HEK293T (cell line): ENCODE measurements around the gene KCNB1.
A peak's percentile ranks its signal among the peaks of the same experiment; 100 is the strongest.

Experiments
- CTCF ChIA-PET: fragments of 350-600 bp; formaldehyde crosslinking; extraction: SDS; loops from one replicate; lab custom pipeline; 2021; ENCODE audit warnings: antibody characterized with exemption, inconsistent platforms; lab: Yijun Ruan, JAX
- POLR2A ChIA-PET: fragments of 350-600 bp; formaldehyde crosslinking; extraction: SDS; loops from one replicate; lab custom pipeline; 2020; ENCODE audit warnings: antibody characterized with exemption, inconsistent platforms; lab: Yijun Ruan, JAX
- DNase-seq: peaks from one replicate; pipeline ENCODE4 v3.0.0; 2012; ENCODE audit warnings: mixed read lengths; ENCODE audit errors: extremely low spot score
- ARNT ChIP-seq: fragments of 450-650 bp; IDR thresholded peaks from 2 replicates; pipeline ENCODE4 v1.6.1; 2017; ENCODE audit warnings: mild to moderate bottlenecking
- BHLHE40 ChIP-seq: fragments of 450-650 bp; IDR thresholded peaks from 2 replicates; pipeline ENCODE4 v1.6.1; 2016; ENCODE audit warnings: mild to moderate bottlenecking, moderate library complexity, borderline replicate concordance
- CTBP1 ChIP-seq: fragments of 450-650 bp; IDR thresholded peaks from 2 replicates; pipeline ENCODE4 v1.6.1; 2016; ENCODE audit warnings: borderline replicate concordance
- ELF4 ChIP-seq: fragments of 450-650 bp; IDR thresholded peaks from 2 replicates; pipeline ENCODE4 v1.6.1; 2017; ENCODE audit warnings: antibody characterized with exemption
- FOXA1 ChIP-seq: fragments of 450-650 bp; IDR thresholded peaks from 2 replicates; pipeline ENCODE4 v1.6.1; 2016; ENCODE audit warnings: mild to moderate bottlenecking
- FOXK2 ChIP-seq: fragments of 450-650 bp; IDR thresholded peaks from 2 replicates; pipeline ENCODE4 v1.6.1; 2016; ENCODE audit warnings: mild to moderate bottlenecking
- FOXM1 ChIP-seq: fragments of 450-650 bp; IDR thresholded peaks from 2 replicates; pipeline ENCODE4 v1.6.1; 2017; ENCODE audit warnings: mild to moderate bottlenecking, borderline replicate concordance
- HDGF ChIP-seq: fragments of 450-650 bp; IDR thresholded peaks from 2 replicates; pipeline ENCODE4 v1.6.1; 2017; ENCODE audit warnings: antibody characterized with exemption, borderline replicate concordance
- L3MBTL2 ChIP-seq: fragments of 450-650 bp; conservative IDR thresholded peaks from 2 replicates; pipeline ENCODE4 v1.6.1; 2016; ENCODE audit warnings: mild to moderate bottlenecking
- LEF1 ChIP-seq: fragments of 450-650 bp; IDR thresholded peaks from 2 replicates; pipeline ENCODE4 v1.6.1; 2017; ENCODE audit warnings: mild to moderate bottlenecking, borderline replicate concordance
- NFRKB ChIP-seq: fragments of 450-650 bp; IDR thresholded peaks from 2 replicates; pipeline ENCODE4 v1.6.1; 2016; ENCODE audit warnings: mild to moderate bottlenecking, moderate library complexity
- SP1 ChIP-seq: fragments of 450-650 bp; IDR thresholded peaks from 2 replicates; pipeline ENCODE4 v1.6.1; 2017
- SUZ12 ChIP-seq: fragments of 450-650 bp; IDR thresholded peaks from 2 replicates; pipeline ENCODE4 v1.6.1; 2016; ENCODE audit warnings: mild to moderate bottlenecking
- TARDBP ChIP-seq: fragments of 450-650 bp; IDR thresholded peaks from 2 replicates; pipeline ENCODE4 v1.6.1; 2016
- ZNF384 ChIP-seq: fragments of 450-650 bp; IDR thresholded peaks from 2 replicates; pipeline ENCODE4 v1.6.1; 2016
- TF ChIP-seq, protein P1 (sequence below): fragments of 450-650 bp; IDR thresholded peaks from 2 replicates; pipeline ENCODE4 v1.6.1; 2016

The KCNB1 gene

DNA sequence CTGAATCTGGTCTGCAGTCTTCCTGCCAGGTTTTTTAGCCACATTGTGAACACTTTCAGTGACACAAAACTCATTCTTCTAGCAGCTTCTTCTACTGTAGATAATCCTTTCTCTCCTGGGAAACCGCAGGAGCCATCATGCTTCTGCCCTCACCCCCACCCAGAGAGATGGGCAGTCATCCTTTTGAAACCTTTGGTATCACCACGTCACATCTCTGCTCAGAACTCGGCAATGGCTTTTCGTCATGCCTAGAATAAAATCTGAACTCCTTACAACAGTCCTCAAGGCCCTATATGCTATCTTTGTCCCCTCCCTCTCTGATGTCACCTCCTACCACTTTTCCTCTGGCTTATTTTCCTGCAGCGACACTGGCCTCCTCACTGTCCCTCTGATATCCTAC is 158.2 kb downstream of the KCNB1 start:
- no peak for DNase-seq
- POLR2A ChIA-PET: no interaction called here
- TF ChIP-seq ZNF384: no peak
- no peak for TF ChIP-seq SUZ12
- CTCF ChIA-PET: no interaction called here

DNA sequence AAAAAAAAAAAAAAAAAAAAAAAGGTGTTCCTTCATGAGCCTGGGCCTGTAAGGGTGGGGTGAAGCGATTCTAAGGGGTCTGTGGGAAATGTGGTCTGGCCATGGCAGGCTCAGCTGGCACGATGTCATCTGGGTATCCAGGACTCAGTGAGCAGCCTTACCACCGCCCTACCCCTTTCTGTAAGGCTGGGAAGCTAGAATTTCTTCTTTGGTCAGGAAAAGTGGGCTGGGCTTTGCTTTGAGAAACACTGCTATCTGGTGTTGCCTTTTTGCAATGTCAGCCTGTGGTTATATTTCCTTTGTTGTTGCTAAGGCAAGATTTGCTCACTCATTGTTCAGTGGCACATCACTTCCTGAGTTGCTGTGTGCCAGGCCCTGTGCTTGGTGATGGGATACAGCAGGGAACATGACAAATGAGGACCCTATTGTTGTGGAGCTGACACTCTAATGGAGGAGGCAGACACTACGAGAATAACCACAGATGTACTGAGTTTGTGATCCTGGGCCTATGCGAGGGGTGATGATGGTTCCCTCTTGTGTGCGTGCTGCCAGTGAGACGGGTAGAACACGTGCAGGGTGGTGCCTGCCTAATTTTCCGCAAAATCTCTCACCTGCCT is 158.7 kb downstream of the KCNB1 start:
- TF ChIP-seq SP1: no peak
- TF ChIP-seq ZNF384: 0 out of 2 replicates have a peak, but pooled peaks have one; percentile 54
- DNase-seq: no peak
- ChIA-PET CTCF (no interaction called here), POLR2A (no interaction called here)

DNA sequence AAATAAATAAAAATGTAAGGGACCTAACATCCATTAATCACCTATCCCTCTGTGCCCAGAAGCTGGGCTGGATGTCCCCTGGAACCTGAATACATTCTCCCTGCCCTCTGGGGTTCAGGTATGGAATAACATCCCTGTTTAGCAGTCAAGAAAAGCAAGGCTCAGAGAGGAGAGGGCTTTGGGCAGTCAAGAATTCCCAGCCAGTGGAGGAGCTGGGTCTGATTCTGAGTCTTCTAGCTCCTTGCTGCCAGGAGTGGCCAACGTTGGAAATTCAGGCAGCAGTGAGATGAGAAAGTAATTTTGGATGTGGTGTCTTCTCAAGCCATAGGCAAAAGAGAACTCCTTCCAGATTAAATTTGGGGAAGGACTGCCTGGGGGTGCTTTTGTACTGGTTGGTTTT is 162.0 kb downstream of the KCNB1 start:
- CTCF ChIA-PET: interaction anchor here (0.6 to 1.6 kb wide), 14 partner anchors 10 to 572 kb away, joined by 3 to 13 read pairs (median 4); no protein-coding TSS in a partner anchor
- POLR2A ChIA-PET: interaction anchor here (1.0 to 1.4 kb wide), 2 partner anchors 30 to 38 kb away, joined by 3 read pairs; no protein-coding TSS in a partner anchor
- DNase-seq: peak; percentile 68
- TF ChIP-seq ARNT (no peak), TARDBP (no peak), ZNF384 (no peak)

DNA sequence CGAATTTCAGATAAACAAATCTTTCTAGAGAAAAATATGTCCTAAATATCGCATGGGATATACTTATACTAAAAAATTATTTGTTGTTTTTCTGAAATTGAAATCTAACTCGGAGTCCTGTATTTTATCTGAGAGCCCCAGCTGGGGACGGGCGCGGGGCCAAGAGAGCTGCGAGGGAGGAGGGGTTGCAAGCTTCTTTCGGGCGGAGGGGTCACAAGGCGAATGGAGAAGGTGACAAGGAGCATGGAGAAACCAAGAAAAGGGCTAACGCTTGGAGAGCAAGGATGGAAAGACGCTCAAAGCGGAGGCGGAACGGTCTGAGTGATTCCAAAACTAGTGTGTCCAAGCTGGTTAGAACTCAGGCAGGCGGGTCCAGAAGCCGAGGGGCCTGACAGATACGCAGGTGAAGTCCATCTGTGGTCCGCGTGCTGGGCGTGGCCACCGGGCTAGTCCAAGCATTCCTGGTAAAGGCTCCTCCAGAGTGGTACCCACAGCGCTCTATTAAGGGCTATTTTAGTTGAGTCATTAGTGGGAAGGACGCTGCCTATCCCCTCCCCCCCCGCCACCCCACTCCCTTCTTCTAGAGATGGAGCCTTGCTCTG is 163.2 kb downstream of the KCNB1 start:
- CTCF ChIA-PET: interaction anchor here (0.8 to 1.6 kb wide), 4 partner anchors 14 to 222 kb away, joined by 3 to 13 read pairs (median 3); no protein-coding TSS in a partner anchor
- no peak for DNase-seq
- POLR2A ChIA-PET: no interaction called here
- no peak for TF ChIP-seq SUZ12
- no peak for TF ChIP-seq NFRKB
- TF ChIP-seq SP1: no peak
- no peak for TF ChIP-seq ARNT
- no peak for TF ChIP-seq CTBP1
- TF ChIP-seq, protein P1, sequence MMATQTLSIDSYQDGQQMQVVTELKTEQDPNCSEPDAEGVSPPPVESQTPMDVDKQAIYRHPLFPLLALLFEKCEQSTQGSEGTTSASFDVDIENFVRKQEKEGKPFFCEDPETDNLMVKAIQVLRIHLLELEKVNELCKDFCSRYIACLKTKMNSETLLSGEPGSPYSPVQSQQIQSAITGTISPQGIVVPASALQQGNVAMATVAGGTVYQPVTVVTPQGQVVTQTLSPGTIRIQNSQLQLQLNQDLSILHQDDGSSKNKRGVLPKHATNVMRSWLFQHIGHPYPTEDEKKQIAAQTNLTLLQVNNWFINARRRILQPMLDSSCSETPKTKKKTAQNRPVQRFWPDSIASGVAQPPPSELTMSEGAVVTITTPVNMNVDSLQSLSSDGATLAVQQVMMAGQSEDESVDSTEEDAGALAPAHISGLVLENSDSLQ: no peak
- TF ChIP-seq FOXA1: no peak
- TF ChIP-seq L3MBTL2: no peak
- TF ChIP-seq BHLHE40: no peak
- no peak for TF ChIP-seq HDGF

DNA sequence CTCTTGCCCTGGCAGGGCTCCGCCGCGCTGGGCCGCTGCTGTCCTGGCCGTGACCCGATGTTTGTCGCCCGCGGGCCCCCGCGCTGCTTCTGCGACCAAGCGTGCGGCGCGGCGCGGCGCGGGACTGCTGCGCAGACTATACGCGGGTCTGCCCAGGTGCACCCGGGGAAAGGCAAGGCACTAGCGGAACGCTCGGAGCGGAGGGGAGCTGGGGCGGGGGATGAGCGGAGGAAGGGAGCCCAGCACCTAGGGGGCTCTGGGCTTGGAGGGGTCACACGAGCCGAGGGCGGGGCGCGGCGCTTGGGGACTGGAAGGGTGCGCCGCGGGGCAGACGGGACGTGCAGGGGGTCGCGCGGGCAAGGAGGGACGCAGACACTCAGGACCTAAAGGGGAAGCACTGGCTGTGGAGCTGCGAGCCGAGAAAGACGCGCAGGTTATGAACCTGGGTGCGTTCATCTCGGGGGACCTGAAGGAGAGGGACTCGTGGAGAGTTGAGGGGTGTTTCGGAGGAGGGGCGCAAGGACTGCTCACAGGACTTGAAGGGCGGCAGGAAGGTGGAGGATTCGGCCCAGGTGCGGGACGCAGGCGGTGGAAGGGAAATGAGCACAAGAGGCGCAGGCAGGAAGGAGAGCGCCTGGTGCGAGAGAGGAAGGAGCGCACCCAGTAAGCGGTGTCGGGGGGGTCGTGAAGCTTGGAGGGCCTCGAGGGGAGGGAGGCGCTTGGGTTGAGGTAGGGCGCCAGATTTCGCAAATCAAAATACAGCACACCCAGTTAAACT is 163.8 kb downstream of the KCNB1 start:
- DNase-seq: no peak
- POLR2A ChIA-PET: no interaction called here

DNA sequence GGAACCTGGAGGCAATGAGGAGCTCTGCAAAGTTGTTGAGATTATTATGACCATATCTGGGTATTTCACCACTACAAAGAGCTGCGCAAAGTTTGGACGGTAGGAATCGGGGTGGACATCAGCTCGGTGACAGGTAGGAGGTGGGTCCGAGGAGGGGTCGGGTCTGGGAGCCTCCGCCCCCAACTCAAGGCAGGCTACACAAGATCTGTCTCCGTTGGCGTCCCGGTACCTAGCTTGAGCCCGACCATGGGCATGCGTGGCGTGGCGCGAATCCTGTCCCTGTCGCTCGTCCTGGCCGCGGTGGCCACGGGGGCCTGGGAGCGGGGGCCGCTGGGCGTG is 164.4 kb downstream of the KCNB1 start:
- CTCF ChIA-PET: interaction anchor here (0.6 kb wide), 1 partner anchor 68 kb away, joined by 3 read pairs; no protein-coding TSS in a partner anchor
- DNase-seq: no peak
- POLR2A ChIA-PET: no interaction called here
- no peak for TF ChIP-seq SUZ12
- TF ChIP-seq FOXA1: no peak
- TF ChIP-seq ELF4: no peak
- TF ChIP-seq SP1: no peak
- no peak for TF ChIP-seq ZNF384
- no peak for TF ChIP-seq L3MBTL2
- TF ChIP-seq LEF1: no peak
- TF ChIP-seq NFRKB: no peak
- no peak for TF ChIP-seq CTBP1
- TF ChIP-seq HDGF: no peak

More for the DNA sequence above, 163.8 kb downstream of the KCNB1 start:
- CTCF ChIA-PET: interaction anchor here (0.6 to 0.8 kb wide), 2 partner anchors 14 to 68 kb away, joined by 3 read pairs; no protein-coding TSS in a partner anchor
- TF ChIP-seq, protein P1: no peak
- TF ChIP-seq BHLHE40 (no peak), FOXK2 (no peak), HDGF (no peak), LEF1 (no peak), ELF4 (no peak), FOXA1 (no peak), SP1 (no peak)

DNA sequence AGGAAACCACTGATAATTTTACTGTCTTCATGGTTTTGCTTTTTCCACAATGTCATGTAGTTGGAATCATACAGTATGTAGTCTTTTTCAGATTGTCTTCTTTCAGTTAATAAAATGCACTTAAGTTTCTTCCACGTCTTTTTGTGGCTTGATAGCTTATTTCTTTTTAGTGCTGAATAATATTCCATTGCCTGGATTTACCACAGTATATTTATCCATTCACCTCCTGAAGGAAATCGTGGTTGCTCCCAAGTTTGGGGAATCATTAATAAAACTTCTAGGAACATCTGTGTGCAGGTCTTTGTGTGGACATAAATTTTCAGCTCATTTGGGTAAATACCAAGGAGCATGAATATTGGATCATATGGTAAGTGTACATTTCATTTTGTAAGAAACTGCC is 165.8 kb downstream of the KCNB1 start:
- ChIA-PET CTCF (no interaction called here), POLR2A (no interaction called here)
- no peak for DNase-seq
- TF ChIP-seq ZNF384 (no peak), TARDBP (no peak), SP1 (no peak), FOXA1 (no peak), SUZ12 (no peak), FOXM1 (no peak), ELF4 (no peak), NFRKB (no peak), ARNT (no peak), FOXK2 (no peak), LEF1 (no peak)
- TF ChIP-seq, protein P1: no peak
